Peyer's patch (tissue), 4 donors: ENCODE data around the gene ENAM.

ENCODE experiments used
- CTCF ChIP-seq, 6 experiments: fragments of 450-650 bp in 4 of 6; fragments of 200-600 bp in 2 of 6; sonication (generic) in 1 of 6; IDR thresholded peaks; one replicate each; pipeline ENCODE4 v1.5.1; 2017 to 2019; ENCODE audit warnings: antibody characterized with exemption in 6 of 6, mild to moderate bottlenecking in 3 of 6, moderate library complexity in 1 of 6
- POLR2A ChIP-seq, 2 donors: fragments of 450-650 bp; IDR thresholded peaks; one replicate each; pipeline ENCODE4 v1.5.1; 2017; ENCODE audit warnings: antibody characterized with exemption in 2 of 2, mild to moderate bottlenecking in 2 of 2, moderate library complexity in 2 of 2

DNA sequence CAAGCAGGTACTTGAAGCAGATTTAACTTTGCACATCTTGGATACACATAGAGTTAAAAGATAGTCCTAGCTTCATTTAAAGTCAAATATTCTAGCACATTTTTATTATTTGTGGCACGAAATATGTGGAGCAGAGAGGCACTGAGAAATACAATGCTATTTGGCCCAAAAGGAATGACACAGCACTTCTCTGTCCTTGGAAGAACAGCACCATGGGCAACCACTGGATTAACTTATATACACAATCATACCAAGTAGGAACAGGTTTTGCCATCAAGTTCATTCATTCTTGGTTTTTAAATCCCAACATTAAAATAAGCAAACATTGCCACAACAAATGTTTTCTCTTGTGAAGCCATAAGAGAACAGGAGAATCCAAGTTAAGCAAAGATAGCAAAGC, 924 bp upstream of the ENAM start:
- TF ChIP-seq CTCF (IDR thresholded peaks at IDR 0.05) (no peak), POLR2A (IDR thresholded peaks at IDR 0.05) (no peak)
